Fibroblast of upper back skin (primary cell): ENCODE data around the gene CDS2.
"Not testable (repeated sequence)": the region's sequence is repeated elsewhere in the genome, so short reads cannot be mapped to it uniquely, and the experiment has no call there.

Source experiments
- DNase-seq: peaks from one replicate; pipeline ENCODE4 v3.0.0-alpha.2; 2013

CDS2 gene

DNA sequence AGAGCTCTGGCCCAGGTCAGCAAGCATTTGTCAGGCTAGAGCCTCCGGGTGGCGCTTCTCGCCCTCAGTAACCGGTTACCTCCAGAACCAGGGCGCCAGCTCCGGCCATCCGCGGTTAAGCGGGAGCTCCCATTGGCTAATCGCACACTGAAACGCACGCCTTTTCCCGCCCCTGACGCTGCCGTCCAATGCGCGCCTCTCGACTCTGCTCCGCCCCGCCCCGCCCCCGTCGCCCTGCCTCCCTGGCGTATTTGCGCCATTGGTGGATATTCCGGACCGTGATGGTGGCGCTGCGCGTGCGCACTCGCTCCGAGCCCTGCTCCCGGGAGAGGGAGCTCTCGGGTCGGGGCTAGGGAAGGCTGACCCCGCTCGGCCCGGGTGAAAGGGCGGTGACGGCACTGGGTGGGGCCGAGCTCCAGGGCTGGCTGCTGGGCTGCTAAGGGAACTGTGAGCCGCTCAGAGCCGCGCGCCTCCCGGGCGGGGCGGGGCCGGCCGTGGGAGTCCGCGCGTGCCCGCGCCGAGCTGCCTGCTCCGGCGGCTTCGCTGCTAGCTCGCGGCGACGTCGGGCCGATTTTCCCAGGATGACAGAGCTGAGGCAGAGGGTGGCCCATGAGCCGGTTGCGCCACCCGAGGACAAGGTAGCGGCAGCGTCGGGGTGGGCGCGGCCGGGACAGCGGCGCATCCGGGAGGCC lies at the start of gene CDS2:
CDS2 (plus strand) TSS at position 497 of the 692 bp plus-strand sequence; CDS start at position 582, 85 bp downstream.
- peak; percentile 98 for DNase-seq

GRCh38 chr20:5077761-5078387 lies 48.9 kb upstream of the CDS2 start:
- DNase-seq, result no peak

DNA sequence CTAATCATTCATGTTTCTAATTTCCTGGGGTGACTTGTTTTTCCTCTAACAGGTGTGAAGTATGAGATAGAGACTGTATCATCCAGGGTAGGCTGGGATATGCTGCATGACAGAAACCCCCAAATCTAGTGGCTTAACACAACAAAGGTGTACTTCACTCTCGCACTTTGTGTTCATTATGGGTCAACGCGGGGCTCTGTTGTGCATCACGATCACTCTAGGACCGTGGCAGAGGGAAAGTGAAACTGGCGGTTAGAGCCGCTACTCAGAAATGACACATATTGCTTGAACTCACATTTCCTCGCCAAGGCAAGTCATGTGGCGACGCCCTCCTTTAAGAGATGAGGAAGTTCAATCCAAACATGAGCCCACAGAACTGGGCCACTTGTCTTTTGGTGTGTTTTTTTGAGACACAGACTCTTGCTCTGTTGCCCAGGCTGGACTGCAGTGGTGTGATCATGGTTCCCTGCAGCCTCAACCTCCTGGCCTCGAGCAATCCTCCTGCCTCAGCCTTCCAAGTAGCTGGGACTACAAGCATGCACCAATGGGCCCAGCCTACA lies 48.3 kb upstream of the CDS2 start:
- no peak for DNase-seq

DNA sequence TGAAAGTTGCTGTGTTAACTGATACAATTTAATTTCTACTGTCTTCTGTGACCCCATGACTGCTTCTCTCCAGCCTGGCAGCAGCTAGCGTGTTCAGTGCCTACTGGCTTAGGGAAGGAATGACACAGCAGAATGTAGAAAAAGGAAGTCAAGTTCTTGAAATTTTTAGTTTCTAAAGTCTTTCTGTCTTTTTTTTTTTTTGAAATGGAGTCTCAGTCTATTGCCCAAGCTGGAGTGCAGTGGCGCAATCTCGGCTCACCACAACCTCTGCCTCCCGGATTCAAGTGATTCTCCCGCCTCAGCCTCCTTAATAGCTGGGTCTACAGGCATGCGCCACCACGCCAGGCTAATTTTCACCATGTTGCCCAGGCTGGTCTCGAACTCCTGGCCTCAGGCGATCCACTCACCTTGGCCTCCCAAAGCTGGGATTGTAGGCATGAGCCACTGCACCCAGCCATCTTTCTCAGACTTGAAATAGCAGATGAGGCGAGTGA lies 46.4 kb upstream of the CDS2 start:
- DNase-seq, result peak; percentile 13

- no peak for DNase-seq
Measured at GRCh38 chr20:5085380-5085779, 41.4 kb upstream of the CDS2 start.

GRCh38 chr20:5088688-5089087 lies 38.1 kb upstream of the CDS2 start:
- no peak for DNase-seq

GRCh38 chr20:5090191-5090590 lies 36.6 kb upstream of the CDS2 start:
- no peak for DNase-seq

DNA sequence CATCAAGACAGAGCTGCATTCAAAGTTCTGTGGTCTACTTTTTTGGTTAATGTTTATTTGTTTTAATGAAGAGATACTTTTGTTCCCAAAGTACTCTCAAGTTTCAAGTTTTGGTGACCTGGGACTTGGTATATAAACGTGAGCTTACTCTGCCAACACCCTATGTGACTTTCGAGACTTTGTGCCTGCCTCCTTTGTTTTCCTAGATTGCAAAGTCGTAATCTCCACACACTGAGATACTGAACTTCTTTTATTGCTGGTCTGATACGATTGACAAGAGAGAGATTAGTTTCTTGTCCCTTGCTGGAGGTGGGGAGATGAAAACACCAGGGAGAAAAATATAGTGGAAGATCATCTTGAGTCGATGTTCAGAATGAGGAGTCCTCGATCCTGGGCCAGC lies 34.9 kb upstream of the CDS2 start:
- no peak for DNase-seq

DNA sequence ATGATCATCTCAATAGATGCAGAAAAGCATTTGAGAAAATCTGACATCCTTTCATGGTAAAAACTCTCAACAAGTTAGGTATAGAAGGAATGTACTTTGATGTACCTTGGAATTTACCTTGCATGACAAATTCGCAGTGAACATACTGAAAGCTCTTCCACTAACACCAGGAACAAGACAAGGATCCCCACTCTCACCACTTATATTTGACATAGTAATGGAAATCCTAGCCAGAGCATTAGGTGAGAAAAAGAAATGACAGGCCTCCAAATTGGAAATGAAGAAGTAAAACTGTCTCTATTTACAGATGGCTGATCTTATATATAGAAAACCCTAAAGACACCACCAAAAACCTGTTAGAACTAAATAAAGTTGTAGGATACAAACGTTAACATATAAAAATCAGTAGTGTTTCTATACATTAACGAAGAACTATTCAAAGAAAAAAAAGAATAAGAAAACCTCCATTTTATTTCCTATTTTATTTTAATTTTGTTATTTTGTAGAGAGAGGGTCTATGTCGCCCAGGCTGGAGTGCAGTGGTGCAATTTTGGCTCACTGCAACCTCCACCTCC lies 34.0 kb upstream of the CDS2 start:
- DNase-seq, result no peak

DNA sequence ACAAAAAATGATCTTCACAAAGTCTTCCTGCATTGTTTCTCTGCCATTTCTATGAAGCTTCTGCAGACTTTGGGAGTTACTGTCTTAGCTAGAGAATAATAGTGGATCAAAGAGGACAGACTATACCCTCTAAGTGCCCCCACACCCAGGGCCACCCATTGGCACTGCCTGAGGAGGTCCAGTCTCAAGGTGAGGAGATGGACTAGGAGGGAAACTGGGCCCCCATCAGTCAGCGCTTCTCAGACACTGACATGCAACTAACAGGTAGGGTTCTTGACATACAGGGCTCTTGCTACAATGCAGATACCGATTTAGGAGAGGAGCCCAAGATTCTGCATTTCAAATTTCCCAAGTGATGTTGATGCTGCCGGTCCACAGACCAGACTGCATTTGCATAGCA lies 31.4 kb upstream of the CDS2 start:
- DNase-seq, result no peak

- DNase-seq, result no peak
Measured at GRCh38 chr20:5095931-5096330, 30.9 kb upstream of the CDS2 start.

DNA sequence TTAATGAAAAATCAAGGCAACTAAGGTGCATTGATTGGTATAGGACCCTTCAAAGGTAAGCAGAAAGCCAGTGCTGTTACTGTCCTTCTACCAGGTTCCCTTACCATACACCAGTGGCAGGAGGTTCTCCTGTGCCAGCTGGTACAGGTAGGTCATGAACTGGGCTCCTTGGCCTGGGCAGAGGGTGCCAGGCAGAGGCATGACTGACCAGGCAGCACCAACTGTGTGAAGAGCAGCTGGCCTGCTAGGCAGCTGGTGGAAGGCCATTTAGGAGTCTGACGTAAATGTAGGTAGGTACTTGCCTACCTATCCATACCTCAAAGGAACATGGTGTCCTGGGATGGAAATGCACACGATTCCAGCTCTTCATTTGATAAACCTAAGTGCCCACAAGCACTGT lies 30.3 kb upstream of the CDS2 start:
- no peak for DNase-seq

DNA sequence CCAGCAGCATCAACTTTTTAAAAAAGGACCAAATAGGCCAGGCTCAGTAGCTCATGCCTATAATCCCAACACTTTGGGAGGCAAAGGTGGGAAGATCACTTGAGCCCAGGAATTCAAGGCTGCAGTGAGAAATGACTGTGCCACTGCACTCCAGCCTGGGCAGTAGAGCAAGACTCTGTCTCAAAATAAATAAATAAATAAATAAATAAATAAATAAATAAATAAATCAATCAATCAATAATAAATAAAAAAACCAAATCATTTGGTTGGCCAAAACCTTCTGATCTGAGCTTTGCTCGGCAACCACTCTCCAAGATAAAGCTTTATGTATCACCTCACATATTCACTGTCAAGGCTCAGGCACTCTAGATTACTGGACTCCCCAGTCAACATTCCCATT lies 27.8 kb upstream of the CDS2 start:
- DNase-seq, result not testable (repeated sequence)

DNA sequence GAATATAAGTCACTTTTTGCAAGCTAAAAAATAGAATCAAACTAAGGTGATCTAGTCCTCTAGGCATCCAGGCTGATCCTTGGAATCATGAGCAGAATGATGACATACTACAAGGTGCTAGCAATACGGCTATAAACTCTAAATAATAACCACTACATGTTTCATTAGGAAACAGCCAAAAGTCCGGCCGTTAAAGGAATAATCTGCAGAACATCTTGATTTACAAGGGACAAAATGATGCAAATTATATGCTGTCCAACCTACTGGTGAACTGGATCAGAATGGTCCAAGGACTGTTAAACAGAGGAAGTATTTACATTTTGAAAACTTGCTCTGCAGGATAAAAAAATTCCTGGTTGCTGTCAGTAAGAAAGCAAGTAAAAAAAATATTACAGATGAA lies 26.9 kb upstream of the CDS2 start:
- not testable (repeated sequence) for DNase-seq

DNA sequence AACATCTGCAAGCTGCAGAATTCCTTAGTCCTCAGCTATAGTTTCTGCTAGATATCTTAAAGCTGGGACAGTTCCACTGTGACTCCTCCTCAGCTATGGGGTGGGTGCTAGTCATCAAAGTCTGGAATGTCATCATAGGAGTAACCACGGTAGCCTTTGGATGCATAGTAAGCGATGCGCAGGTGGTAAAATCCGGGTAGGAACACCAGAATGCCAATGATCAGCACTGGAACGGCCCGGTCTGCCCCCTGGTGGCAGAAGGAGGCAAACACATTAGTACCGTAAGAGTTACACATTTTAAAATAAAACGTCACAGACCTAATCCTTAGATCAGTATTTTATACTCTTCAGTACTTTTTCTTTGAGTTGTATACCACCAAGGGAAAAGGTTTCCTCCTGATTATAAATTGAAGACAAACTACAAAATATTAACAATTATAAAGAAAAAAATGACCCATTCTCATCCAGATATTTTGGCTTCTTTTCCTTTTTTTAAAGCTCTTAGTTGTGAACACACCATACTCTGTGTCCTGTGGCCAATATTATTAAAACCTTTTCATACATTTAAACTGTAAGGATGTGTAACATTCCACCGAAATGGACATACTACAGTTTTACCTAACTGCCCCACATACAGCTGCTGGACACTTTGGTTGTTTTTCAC lies 26.0 kb upstream of the CDS2 start:
- DNase-seq, result peak; percentile 52

DNA sequence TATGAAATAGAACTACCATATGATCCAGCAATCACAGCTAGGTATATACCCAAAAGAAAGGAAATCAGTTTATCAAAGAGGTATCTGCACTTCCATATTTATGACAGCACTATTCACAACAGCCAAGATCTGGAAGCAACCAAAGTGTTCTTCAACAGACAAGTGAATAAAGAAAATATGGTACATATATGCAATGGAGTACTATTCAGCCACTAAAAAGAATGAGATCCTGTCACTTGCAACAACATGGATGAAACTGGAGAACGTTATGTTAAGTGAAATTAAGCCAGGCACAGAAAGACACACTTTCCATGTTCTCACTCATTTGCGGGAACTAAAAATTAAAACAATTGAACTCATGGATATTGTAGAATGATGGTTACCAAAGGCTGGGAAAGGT lies 22.3 kb upstream of the CDS2 start:
- no peak for DNase-seq

- no peak for DNase-seq
Measured at GRCh38 chr20:5109276-5109675, 17.5 kb upstream of the CDS2 start.

- DNase-seq, result no peak
Measured at GRCh38 chr20:5113615-5113986, 13.2 kb upstream of the CDS2 start.

DNA sequence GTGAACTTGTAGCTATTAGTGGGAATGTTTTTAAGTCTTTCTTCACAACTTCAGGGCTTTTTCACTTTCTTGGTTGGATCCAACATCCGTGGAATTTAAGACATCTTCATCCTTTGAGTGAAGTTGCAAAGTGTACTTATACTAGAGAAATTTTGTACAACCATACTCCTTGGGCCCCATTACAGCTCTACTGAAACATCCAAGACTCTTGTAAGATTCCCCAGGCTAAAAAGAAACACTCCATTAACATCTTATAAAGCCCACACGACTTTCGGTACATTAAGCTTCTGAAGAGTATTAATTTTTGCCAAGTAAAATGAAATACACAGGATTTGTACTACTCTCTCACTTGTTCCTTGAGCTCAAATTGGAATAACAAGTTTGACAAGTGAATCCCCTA lies 12.4 kb upstream of the CDS2 start:
- DNase-seq, result no peak

GRCh38 chr20:5116875-5117274 lies 9.9 kb upstream of the CDS2 start:
- DNase-seq, result no peak

DNA sequence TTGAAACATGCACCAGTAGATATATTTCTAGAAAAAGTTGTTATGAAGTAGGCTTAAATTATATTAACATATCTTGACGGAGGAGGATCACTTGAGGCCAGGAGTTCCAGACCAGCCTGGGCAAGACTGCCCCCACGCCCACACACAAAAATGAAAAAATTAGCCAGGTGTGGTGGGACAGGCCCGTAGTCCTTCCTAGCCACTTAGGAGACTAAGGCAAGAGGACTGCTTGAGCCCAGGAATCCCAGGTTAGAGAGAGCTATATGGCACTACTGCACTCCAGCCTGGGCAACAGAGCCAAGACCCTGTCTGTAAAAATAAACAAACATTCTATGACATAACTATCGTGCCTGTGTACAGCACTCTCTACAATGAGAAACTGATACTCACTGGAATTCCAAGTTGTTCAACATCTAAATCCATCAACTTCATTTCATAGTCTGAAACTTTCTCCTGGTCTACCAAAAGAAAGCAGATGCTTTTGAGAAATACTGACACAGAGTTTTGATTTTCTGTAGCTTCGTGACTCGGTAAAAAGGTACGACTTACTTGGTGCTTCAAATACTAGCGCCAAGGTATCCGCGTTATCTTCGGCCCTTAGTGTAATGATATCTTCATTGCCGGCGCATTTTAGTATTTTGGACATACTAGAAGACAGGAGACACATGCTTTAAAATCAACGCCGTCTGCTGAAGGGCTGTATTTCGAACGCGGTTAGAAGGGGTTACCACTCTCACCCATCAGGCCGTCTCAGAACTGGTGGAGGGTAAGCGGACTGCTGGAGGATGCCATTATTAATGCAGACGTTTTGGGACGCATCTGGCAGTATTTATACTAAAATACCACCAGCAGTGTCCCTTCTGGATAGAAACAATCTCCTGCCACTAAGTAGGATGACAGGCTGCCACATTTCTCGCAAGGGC lies 8.3 kb upstream of the CDS2 start:
- no peak for DNase-seq

- DNase-seq, result no peak
Measured at GRCh38 chr20:5119143-5119434, 7.7 kb upstream of the CDS2 start.
